H7 (cell line): ENCODE results near the gene KCNH2. TPM values are rescaled to one million over a fixed set of nuclear protein-coding genes. Genes with fewer than 3 reads are reported as not detected.

Experiments used
- DNase-seq: peaks from one replicate; pipeline ENCODE4 v3.0.0; 2012
- H3K27me3 ChIP-seq: 2 replicates; pipeline ENCODE4 v1.6.0; 2011; ENCODE audit warnings: mild to moderate bottlenecking, low read length; ENCODE audit not compliant: control insufficient read depth, insufficient read depth
- H3K36me3 ChIP-seq: replicated peaks from 2 replicates; pipeline ENCODE4 v1.5.1; 2011; ENCODE audit warnings: low read length; ENCODE audit not compliant: control insufficient read depth, insufficient read depth
- H3K4me3 ChIP-seq: 2 replicates; pipeline ENCODE4 v1.5.1; 2011; ENCODE audit warnings: low read depth, mild to moderate bottlenecking, control low read depth, low read length, moderate library complexity; ENCODE audit not compliant: insufficient read depth
- total RNA-seq: library from RNA; depleted of rRNA; stranded (reverse); fragments of >200 nt; shearing (Covaris generic); gene quantifications from 2 replicates; pipeline ENCODE4 v1.2.3, GENCODE V29; 2014; rRNA removed

Gene KCNH2
- total RNA-seq, 1 experiment from 2014 or later: 9.5 TPM

DNA sequence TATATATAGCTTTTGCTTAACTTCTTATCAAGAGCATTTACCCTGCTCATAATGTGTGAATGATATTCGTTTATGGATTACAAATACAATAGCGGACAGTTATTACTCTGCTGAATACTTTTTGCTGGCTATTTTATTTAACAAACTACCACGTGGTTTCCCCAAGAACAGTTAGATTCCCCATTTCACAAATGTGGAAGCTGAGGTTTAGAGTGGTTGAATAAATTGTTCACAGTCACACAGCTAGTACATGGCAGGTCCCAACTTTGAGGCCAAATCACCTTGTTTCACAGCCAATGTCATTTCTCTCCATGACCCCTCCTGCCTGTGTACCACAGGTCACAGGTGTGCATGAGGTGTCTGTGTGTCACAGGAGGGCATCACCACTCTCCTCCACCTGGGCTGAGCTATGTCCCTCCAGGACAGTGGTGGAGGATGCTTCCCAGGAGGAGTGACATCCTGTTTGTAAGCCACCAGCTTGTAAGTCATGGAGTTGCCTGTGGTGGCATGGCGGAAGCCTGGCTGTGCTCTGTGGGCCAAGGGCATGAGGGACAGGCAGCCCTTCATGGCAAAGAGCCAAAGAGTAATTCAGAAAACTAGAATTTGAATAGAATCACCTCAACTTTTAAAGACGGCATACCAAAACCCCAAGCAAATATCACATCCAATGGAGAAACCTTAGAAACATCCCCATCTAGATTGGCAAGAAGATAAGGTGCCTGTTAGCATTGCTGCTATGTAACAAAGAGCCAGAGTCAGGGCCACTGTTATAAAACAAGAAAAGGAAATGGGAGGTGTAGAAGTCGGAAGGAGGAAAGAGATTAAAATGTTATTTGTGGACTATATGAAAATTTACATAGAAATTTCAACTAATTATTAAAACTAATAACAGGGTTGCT, 73.9 kb downstream of the KCNH2 start:
- H3K36me3 ChIP-seq: no peaks in the 10 kb centered on the region
- H3K4me3 ChIP-seq: no peak overlapping the region
- H3K27me3 ChIP-seq: peaks cover 14% of the 10 kb centered on the region
- no peak for DNase-seq

DNA sequence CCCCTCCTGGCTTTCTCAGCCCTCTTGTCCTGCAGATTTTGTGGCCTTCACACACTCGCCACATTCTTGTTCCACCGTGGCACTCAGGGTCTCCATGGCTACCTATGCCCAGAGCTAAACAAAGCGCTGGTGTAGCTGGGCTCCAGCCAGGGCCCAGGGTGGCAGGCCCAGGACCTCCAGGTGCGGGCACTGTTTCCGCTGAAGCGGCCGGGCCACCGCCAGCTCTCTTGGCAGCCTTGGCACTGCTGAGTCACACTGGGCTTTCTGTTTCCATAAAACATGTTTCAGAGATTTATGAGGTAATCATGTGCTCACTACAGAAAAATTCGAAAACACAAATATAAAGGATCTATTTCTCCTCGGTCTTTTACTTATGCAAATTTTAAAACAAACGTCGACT, 74.5 kb downstream of the KCNH2 start:
- no peak for DNase-seq
- Histone ChIP-seq H3K36me3 (no peaks in the 10 kb centered on the region), H3K4me3 (no peak overlapping the region), H3K27me3 (peaks cover 16% of the 10 kb centered on the region)

DNA sequence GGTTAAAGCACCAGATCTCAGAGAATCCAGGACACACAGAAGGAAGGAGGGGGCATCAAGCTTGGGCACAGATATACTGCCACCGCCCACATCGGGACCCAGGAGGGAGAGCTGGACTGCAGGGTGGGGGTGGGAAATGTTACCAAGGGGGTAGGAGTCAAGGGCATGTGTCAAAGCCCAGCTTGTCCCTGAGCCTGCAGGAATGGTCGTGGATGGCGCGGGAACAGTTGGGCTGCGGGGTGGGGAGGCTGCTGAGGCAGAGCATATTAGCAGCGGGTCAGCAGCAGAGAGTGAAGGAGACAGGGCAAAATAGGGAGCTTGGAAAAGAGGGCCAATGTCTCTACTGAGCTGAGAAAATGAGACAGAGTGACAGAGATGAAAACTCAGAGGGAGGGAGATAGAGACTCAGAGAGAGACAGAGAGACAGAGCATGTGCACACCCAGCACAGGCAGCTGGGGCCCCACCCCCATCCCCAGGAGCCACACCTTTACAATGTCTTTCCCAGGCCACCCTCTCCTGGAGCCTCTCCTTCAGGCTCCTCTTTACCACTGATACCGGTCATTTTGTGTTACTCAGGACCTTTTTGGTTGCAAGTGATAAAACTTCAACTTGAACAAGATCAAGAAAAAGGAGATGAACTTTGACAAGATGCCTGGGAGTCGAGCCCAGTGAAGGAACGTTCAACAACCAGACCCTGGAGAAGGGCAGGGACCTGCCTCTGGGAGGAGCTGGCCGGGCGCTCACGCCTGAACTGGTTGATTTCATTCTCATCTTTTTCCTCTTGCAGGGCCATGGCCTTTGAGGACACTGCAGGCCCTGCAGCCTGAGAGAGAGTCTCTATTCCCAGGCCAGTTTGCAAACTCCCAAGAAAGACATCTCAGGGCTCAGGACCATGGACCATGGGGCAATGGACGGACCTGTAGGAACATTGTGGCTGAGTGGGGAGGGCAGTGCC, 75.8 kb downstream of the KCNH2 start:
- no peaks in the 10 kb centered on the region for H3K36me3 ChIP-seq
- peaks cover 16% of the 10 kb centered on the region for H3K27me3 ChIP-seq
- DNase-seq: no peak
- no peak overlapping the region for H3K4me3 ChIP-seq

DNA sequence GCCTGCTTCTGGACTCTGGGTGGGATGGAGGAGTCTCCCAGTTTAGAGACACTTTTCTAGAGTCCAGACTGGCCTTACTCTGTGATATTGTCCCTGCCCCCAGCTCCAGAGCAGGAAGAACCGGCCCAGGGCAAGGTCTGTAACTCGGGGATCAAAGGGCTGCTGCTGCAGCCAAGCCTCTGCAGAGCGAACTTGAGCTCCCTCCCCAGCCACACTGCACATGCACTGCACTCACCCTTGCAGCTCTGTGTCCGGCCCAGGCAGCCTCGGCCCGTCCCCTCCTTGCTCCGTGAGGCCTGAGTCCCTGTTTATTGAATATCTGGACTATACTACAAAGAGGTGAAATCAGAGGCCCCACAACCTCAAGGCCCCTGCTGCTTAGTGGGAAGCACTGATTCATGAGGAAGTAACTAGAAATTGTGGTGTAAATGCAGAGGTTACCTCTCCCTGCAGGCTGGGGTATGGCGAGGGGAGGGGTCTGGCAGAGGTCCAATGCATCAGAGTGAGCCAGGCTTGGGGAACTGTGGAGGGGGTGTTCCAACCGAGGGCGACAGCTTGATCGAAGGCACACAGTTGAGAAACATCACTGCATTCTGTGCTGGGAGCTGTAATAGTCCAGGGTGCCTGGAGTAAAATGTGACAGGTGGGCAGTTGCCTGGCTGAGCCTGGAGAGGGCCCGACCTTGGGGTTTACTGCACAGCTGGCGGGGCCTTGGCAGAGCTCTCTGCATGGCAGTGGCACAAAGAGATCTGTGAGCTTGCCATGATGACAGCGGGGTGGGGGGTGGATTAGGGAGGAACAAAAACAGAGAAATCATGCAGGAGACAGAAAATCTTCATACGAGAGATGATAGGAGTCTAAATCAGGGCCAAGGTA, 76.7 kb downstream of the KCNH2 start:
- Histone ChIP-seq H3K36me3 (no peaks in the 10 kb centered on the region), H3K4me3 (no peak overlapping the region), H3K27me3 (peaks cover 16% of the 10 kb centered on the region)
- DNase-seq: no peak

DNA sequence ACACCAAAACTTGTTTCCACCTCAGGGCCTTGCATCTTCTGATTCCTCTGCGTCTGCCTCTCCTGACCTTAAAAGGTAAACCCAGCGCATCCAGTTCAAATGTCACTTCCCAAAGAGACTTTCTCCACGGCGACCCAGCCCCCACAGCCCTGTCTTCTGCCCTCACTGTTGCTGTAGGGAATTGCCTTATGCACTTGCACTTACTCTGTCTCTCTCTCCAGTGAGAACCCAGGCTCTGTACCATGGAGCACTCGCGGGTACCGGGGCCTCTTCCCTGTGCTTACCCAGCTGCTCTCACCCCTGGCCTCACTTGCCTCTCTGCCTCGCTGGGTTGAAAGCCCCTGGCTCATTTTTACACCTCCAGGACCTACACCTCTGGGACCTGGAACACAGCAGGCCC, 77.4 kb downstream of the KCNH2 start:
- H3K36me3 ChIP-seq: no peaks in the 10 kb centered on the region
- DNase-seq: no peak
- H3K4me3 ChIP-seq: no peak overlapping the region
- H3K27me3 ChIP-seq: peaks cover 16% of the 10 kb centered on the region

DNA sequence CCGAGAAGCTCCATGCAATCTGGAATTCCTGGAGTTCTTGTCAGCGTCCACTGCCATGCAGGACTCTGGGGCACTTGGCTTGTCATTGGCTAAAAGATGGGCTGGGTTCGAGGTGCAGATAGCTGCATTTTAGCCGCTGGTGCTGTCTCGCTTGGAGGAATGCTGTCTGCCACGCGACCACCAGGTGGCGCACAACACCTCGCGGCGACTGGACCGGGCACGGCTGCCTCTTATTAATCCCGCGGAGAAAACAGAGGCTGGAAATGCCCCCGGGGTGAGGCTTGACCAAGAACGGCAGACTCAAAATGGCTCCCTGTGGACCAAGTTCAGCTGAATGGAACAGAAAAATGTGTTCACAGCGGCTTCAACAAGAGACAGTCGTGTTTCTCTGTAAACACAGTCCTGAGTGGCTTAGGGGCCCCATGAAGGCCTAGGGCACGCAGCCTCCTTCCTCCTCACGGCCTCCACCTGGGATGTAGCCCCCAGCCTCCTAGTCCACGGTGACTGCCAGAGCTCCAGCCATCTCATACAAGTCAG, 79.6 kb downstream of the KCNH2 start:
- Histone ChIP-seq H3K36me3 (no peaks in the 10 kb centered on the region), H3K27me3 (peaks cover 16% of the 10 kb centered on the region), H3K4me3 (no peak overlapping the region)
- peak; percentile 86 for DNase-seq

DNA sequence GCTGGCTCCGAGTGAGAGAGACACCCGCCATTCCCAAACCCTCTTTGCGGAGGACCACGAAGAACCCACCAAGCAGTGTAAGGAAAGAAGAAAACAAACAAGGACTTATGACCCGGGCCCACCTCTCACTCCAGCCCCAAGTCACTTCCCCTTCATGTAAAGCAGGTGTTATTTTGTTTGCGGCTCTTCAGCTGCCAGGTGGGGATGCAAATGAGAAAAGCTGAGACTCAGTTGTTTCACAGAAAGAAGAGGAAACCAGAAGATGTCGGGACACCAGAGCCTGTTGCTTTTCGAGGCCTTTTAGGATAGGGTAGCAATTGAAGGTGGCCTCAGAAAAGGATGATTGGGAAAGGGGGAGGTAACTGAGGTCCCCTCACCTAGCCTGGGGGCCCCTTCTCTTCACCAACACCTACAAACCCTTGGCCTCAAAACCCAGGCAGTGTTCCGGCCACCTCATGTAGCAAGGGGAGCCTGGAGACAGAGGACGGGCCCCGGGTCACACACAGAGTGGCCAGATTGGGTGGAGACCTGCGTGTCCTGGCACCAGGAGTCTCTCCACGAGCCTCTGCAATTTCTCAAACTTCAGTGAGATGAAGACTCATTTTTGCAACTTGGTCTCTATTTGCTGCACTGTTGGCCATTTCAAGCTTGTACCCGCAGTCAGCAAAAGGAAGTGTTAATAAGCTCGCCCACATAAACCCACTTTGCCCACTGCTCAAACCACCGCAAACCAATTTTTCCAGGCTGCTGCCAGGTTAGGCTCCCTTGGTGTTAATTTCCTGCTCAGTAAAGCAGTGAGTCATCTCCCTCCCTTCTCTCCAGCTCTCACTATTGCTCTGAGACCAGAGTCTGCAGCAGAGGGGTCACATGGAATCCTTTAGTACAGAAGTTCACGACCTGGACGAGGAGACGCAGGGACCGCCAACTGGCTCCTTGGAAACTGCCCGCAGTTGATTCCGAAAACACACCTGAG, 80.3 kb downstream of the KCNH2 start:
- DNase-seq: no peak
- Histone ChIP-seq H3K36me3 (no peaks in the 10 kb centered on the region), H3K27me3 (peaks cover 16% of the 10 kb centered on the region), H3K4me3 (no peak overlapping the region)

DNA sequence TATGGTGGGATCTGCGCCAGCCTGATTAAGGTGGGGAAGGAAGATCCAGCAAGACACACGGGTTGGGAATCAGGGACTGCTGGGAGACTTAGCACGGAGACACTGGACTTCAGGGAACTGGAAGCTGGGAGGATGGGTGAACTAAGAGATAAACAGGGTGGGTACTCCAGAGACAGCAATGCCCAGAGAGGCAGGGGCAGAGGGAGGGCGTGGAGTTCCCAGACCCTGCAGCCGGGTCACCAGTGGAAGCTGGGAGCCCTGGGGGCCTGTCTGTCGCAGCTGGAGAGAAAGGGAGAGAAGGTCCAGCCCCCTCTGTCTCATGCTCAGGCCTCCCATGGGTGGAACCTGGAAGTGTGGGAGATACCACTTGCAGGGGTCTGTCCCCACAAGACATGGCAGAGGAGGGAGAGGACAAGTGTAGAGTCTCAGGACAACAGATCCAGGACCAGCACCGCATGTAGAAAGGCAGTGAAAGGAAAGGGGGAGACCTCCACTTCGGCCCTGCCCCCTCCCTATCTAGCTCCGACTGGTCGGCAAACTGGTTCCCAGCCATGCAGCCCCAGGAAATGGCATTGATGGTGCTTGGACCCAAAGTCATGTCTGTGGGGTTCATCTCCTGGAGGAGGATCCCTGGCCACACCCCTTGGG, 81.4 kb downstream of the KCNH2 start:
- Histone ChIP-seq H3K4me3 (no peak overlapping the region), H3K36me3 (no peaks in the 10 kb centered on the region), H3K27me3 (peaks cover 10% of the 10 kb centered on the region)
- DNase-seq: no peak

DNA sequence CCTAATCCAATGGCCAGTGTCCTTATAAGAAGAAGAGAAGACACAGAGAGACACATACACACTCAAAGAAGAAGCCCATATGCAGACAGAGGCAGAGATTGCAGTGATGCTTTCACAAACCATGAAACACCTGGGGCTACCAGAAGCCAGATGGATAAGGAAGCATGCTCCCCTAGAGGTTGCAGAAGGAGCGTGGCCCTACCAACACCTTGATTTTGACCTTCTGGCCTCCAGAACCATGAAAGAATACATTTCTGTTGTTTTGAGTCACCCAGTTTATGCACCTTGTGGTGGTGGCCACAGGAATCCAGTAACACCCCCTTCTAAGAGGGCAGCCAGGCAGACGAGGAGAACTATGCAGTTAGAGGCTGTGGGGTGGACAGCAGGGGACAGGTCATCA, 82.3 kb downstream of the KCNH2 start:
- H3K4me3 ChIP-seq: no peak overlapping the region
- no peaks in the 10 kb centered on the region for H3K36me3 ChIP-seq
- no peak for DNase-seq
- H3K27me3 ChIP-seq: peaks cover 10% of the 10 kb centered on the region

Other genes with a start within 250 kb of the KCNH2 start
- not detected in 2 replicates for gene GIMAP5, start 240.9 kb downstream of the KCNH2 start, total RNA-seq
- 0.37 and 0.80 TPM in 2 replicates for gene TMEM176B, start 178.0 kb downstream of the KCNH2 start, total RNA-seq
- not detected in 2 replicates for gene TMEM176A, start 177.6 kb downstream of the KCNH2 start, total RNA-seq
- not detected in 2 replicates for gene AOC1, start 125.8 kb downstream of the KCNH2 start, total RNA-seq
- 15.5 and 16.5 TPM in 2 replicates for gene NOS3, start 12.7 kb upstream of the KCNH2 start, total RNA-seq
- 1.7 TPM in 2 replicates for gene ATG9B, start 46.2 kb upstream of the KCNH2 start, total RNA-seq
- gene ABCB8, start 50.1 kb upstream of the KCNH2 start, total RNA-seq: 26.7 and 29.7 TPM in 2 replicates
- 1.4 and 1.6 TPM in 2 replicates for gene ASIC3, start 70.2 kb upstream of the KCNH2 start, total RNA-seq
- 24.3 and 36.9 TPM in 2 replicates for gene CDK5, start 79.6 kb upstream of the KCNH2 start, total RNA-seq
- 85.7 and 105 TPM in 2 replicates for gene SLC4A2, start 81.3 kb upstream of the KCNH2 start, total RNA-seq
- gene FASTK, start 102.5 kb upstream of the KCNH2 start, total RNA-seq: 58.4 and 86.3 TPM in 2 replicates
- 67.4 and 73.4 TPM in 2 replicates for gene TMUB1, start 105.2 kb upstream of the KCNH2 start, total RNA-seq
- 63.3 and 76.0 TPM in 2 replicates for gene AGAP3, start 108.2 kb upstream of the KCNH2 start, total RNA-seq
- 0.62 TPM in 1 of 2 replicates, not detected in the other for gene GBX1, start 189.4 kb upstream of the KCNH2 start, total RNA-seq
- gene ASB10, start 208.9 kb upstream of the KCNH2 start, total RNA-seq: not detected in 2 replicates
- 0.74 TPM in 1 of 2 replicates, not detected in the other for gene H2BK1, start 232.2 kb upstream of the KCNH2 start, total RNA-seq
- gene ABCF2, start 248.9 kb upstream of the KCNH2 start, total RNA-seq: 47.3 and 48.5 TPM in 2 replicates